ENCODE results near the gene ALPP. TPM values are rescaled to one million over a fixed set of nuclear protein-coding genes. Genes with fewer than 3 reads are reported as not detected.
"Not testable (repeated sequence)": the region's sequence is repeated elsewhere in the genome, so short reads cannot be mapped to it uniquely, and the experiment has no call there.

ALPP gene
- total RNA-seq, 4 donors from 2014 or later: 0.06 TPM; not detected in 3

GRCh38 chr2:232354069-232354468 is 24.5 kb upstream of the ALPP start:
- TF ChIP-seq CTCF (IDR thresholded peaks at IDR 0.05) (no peak), EP300 (IDR thresholded peaks at IDR 0.05) (no peak), POLR2A (IDR thresholded peaks at IDR 0.05; ENCODE audit: low read depth) (no peak), POLR2AphosphoS5 (IDR thresholded peaks at IDR 0.05) (no peak)
- Histone ChIP-seq H3K36me3 (no peaks in the 10 kb centered on the region), H3K27me3 (peaks cover 6 to 65% (median 48%) of the 10 kb centered on the region in 4 donors), H3K4me1 (peaks cover 5 to 24% (median 19%) of the 10 kb centered on the region in 4 donors), H3K9me3 (no peaks in the 10 kb centered on the region), H3K4me3 (no peak overlapping the region), H3K27ac (replicated peaks in 1 of 4) (no peak overlapping the region)
- intact Hi-C loops (cut with DNase I): no loop called here
- 98% methylated on average over 4 of the region's 5 CpGs for WGBS
- no peak for DNase-seq (ENCODE audit: extremely low spot score)

- TF ChIP-seq POLR2A (IDR thresholded peaks at IDR 0.05; ENCODE audit: low read depth) (no peak), POLR2AphosphoS5 (IDR thresholded peaks at IDR 0.05) (no peak), CTCF (IDR thresholded peaks at IDR 0.05) (no peak), EP300 (IDR thresholded peaks at IDR 0.05) (no peak)
These were observed 16.9 kb upstream of the ALPP start for GRCh38 chr2:232361646-232362045.

GRCh38 chr2:232362174-232362900 is 16.2 kb upstream of the ALPP start:
- peaks cover 0 to 12% (median 0%) of the 10 kb centered on the region in 4 donors for H3K27me3 ChIP-seq
- 71% methylated on average over 8 of the region's 8 CpGs for WGBS
- DNase-seq (ENCODE audit: extremely low spot score): no peak
- H3K36me3 ChIP-seq: no peaks in the 10 kb centered on the region
- peaks cover 0 to 4% (median 0%) of the 10 kb centered on the region in 4 donors for H3K4me1 ChIP-seq
- no peaks in the 10 kb centered on the region for H3K9me3 ChIP-seq
- no peak for TF ChIP-seq EP300 (IDR thresholded peaks at IDR 0.05)
- no peak for TF ChIP-seq CTCF (IDR thresholded peaks at IDR 0.05)
- TF ChIP-seq POLR2AphosphoS5 (IDR thresholded peaks at IDR 0.05): no peak
- no peak for TF ChIP-seq POLR2A (IDR thresholded peaks at IDR 0.05; ENCODE audit: low read depth)
- H3K4me3 ChIP-seq: no peak overlapping the region
- H3K27ac ChIP-seq (replicated peaks in 1 of 4): no peak overlapping the region
- intact Hi-C loops (cut with DNase I): no loop called here

More at GRCh38 chr2:232361646-232362045, 16.9 kb upstream of the ALPP start:
- Histone ChIP-seq H3K4me1 (peaks cover 0 to 4% (median 0%) of the 10 kb centered on the region in 4 donors), H3K36me3 (no peaks in the 10 kb centered on the region), H3K4me3 (no peak overlapping the region), H3K27me3 (peaks cover 0 to 8% (median 0%) of the 10 kb centered on the region in 4 donors), H3K9me3 (no peaks in the 10 kb centered on the region), H3K27ac (replicated peaks in 1 of 4) (no peak overlapping the region)
- 90% methylated on average over 5 of the region's 5 CpGs for WGBS
- DNase-seq (ENCODE audit: extremely low spot score): no peak
- intact Hi-C loops (cut with DNase I): no loop called here

- intact Hi-C loops (cut with DNase I); H3K9me3 ChIP-seq; DNase-seq (ENCODE audit: extremely low spot score); H3K4me1 ChIP-seq; H3K27ac ChIP-seq (replicated peaks in 1 of 4); H3K36me3 ChIP-seq: not testable (repeated sequence)
- peak overlapping the region in 1 of 4 donors; percentile 14 for H3K4me3 ChIP-seq
- 82% methylated on average over 7 of the region's 12 CpGs for WGBS
- peaks cover 0 to 21% (median 0%) of the 10 kb centered on the region in 4 donors for H3K27me3 ChIP-seq
These were observed 15.3 kb upstream of the ALPP start for GRCh38 chr2:232363064-232363783.

Data from esophagus muscularis mucosa (tissue), 4 donors.